IMR-90 (cell line): ENCODE results near the gene PRKD2. TPM values are rescaled to one million over a fixed set of nuclear protein-coding genes. Genes with fewer than 3 reads are reported as not detected.

ENCODE experiments used
- ATAC-seq: fragments of 200-7000 bp; cut with Tn5 transposase; 2 replicates; pipeline ENCODE4 v1.9.1; 2020; ENCODE audit warnings: low read depth, mild to moderate bottlenecking, moderate library complexity
- BruUV-seq: library from RNA; stranded (reverse); fragments of 400-500 nt; replicated peaks from 2 replicates; lab custom pipeline; 2021; lab: Mats Ljungman, UMichigan
- CTCF ChIA-PET: fragments of 300-600 bp; formaldehyde crosslinking; extraction: SDS; loops from one replicate; lab custom pipeline; 2021; ENCODE audit warnings: antibody characterized with exemption; lab: Yijun Ruan, JAX
- POLR2A ChIA-PET: fragments of 300-600 bp; sonication (Branson Sonifier 250); formaldehyde crosslinking; loops from one replicate; lab custom pipeline; 2022; ENCODE audit warnings: antibody characterized with exemption; ENCODE audit not compliant: unreplicated experiment; lab: Charles Lee
- DNase-seq: peaks from one replicate; pipeline ENCODE4 v3.0.0; 2013
- H2AFZ ChIP-seq: replicated peaks from 2 replicates; pipeline ENCODE3; 2013; ENCODE audit warnings: low read length, mild to moderate bottlenecking; ENCODE audit not compliant: poor library complexity
- H2AK5ac ChIP-seq: 2 replicates; pipeline ENCODE4 v1.6.1; 2013; ENCODE audit warnings: low read depth, low read length, inconsistent platforms
- H2AK9ac ChIP-seq: replicated peaks from 2 replicates; pipeline ENCODE3; 2013; ENCODE audit warnings: mild to moderate bottlenecking, low read depth, low read length, moderate library complexity; ENCODE audit not compliant: poor library complexity
- H2BK120ac ChIP-seq: 2 replicates; pipeline ENCODE4 v1.6.1; 2013; ENCODE audit warnings: low read depth, low read length, inconsistent platforms
- H2BK15ac ChIP-seq: 3 replicates; pipeline ENCODE4 v1.6.1; 2013; ENCODE audit warnings: low read depth, low read length, inconsistent platforms
- H2BK20ac ChIP-seq: 2 replicates; pipeline ENCODE4 v1.6.1; 2013; ENCODE audit warnings: low read depth, mild to moderate bottlenecking, inconsistent platforms, low read length, moderate library complexity
- H2BK5ac ChIP-seq: 2 replicates; pipeline ENCODE4 v1.6.1; 2013; ENCODE audit warnings: mild to moderate bottlenecking, low read depth, low read length, inconsistent platforms; ENCODE audit not compliant: poor library complexity, severe bottlenecking
- H3K14ac ChIP-seq: replicated peaks from 2 replicates; pipeline ENCODE4 v1.6.1; 2013; ENCODE audit warnings: low read depth, low read length, inconsistent platforms
- H3K18ac ChIP-seq: 2 replicates; pipeline ENCODE4 v1.6.1; 2013; ENCODE audit warnings: low read depth, low read length, control low read depth
- H3K23ac ChIP-seq: 2 replicates; pipeline ENCODE4 v1.6.1; 2013; ENCODE audit warnings: low read depth, low read length, inconsistent platforms
- H3K27ac ChIP-seq: 2 replicates; pipeline ENCODE4 v1.5.1; 2013; ENCODE audit warnings: mild to moderate bottlenecking, control low read depth, low read length; ENCODE audit not compliant: insufficient read depth
- H3K27me3 ChIP-seq: 2 replicates; pipeline ENCODE4 v1.6.1; 2013; ENCODE audit warnings: low read length; ENCODE audit not compliant: control insufficient read depth, insufficient read depth
- H3K36me3 ChIP-seq: 2 replicates; pipeline ENCODE4 v1.6.1; 2013; ENCODE audit warnings: low read length, mixed read lengths; ENCODE audit not compliant: control insufficient read depth, insufficient read depth
- H3K4ac ChIP-seq: 2 replicates; pipeline ENCODE4 v1.6.1; 2013; ENCODE audit warnings: low read depth, low read length, inconsistent platforms
- H3K4me1 ChIP-seq: 2 replicates; pipeline ENCODE4 v1.6.1; 2013; ENCODE audit warnings: low read length, mixed read lengths; ENCODE audit not compliant: control insufficient read depth, insufficient read depth
- H3K4me2 ChIP-seq: 2 replicates; pipeline ENCODE4 v1.6.1; 2013; ENCODE audit warnings: low read depth, mild to moderate bottlenecking, control low read depth, low read length, moderate library complexity
- H3K4me3 ChIP-seq: 2 replicates; pipeline ENCODE4 v1.5.1; 2013; ENCODE audit warnings: low read depth, mild to moderate bottlenecking, control low read depth, low read length, moderate library complexity; ENCODE audit not compliant: insufficient read depth
- H3K56ac ChIP-seq: 2 replicates; pipeline ENCODE4 v1.6.1; 2013; ENCODE audit warnings: low read length, inconsistent platforms; ENCODE audit not compliant: insufficient read depth; ENCODE audit errors: extremely low read depth
- H3K79me1 ChIP-seq, 2 experiments: 2 replicates each; pipeline ENCODE4 v1.6.1; 2013; ENCODE audit warnings: low read length in 2 of 2, inconsistent platforms in 1 of 2, low read depth in 1 of 2
- H3K9ac ChIP-seq: 2 replicates; pipeline ENCODE4 v1.6.1; 2013; ENCODE audit warnings: low read depth, low read length, control low read depth
- H3K9me1 ChIP-seq: 2 replicates; pipeline ENCODE4 v1.6.1; 2013; ENCODE audit warnings: low read length, inconsistent platforms; ENCODE audit not compliant: insufficient read depth
- H3K9me3 ChIP-seq: 2 replicates; pipeline ENCODE4 v1.6.1; 2013; ENCODE audit warnings: low read length; ENCODE audit not compliant: control insufficient read depth, insufficient read depth
- H4K20me1 ChIP-seq: 2 replicates; pipeline ENCODE4 v1.6.1; 2013; ENCODE audit warnings: low read length, inconsistent platforms; ENCODE audit not compliant: insufficient read depth
- H4K5ac ChIP-seq: 2 replicates; pipeline ENCODE4 v1.6.1; 2013; ENCODE audit warnings: mild to moderate bottlenecking, low read depth, low read length, control low read depth
- H4K8ac ChIP-seq, 2 experiments: 2 replicates each; pipeline ENCODE4 v1.6.1; 2013; ENCODE audit warnings: low read depth in 2 of 2, low read length in 2 of 2, control low read depth in 1 of 2, inconsistent platforms in 1 of 2
- H4K91ac ChIP-seq: 2 replicates; pipeline ENCODE4 v1.6.1; 2013; ENCODE audit warnings: low read depth, low read length, inconsistent platforms; ENCODE audit not compliant: insufficient read depth
- BHLHE40 ChIP-seq: fragments of 150-350 bp; IDR thresholded peaks from 2 replicates; pipeline ENCODE4 v1.6.1; 2016; ENCODE audit warnings: mild to moderate bottlenecking, low read depth, low read length
- CEBPB ChIP-seq: IDR thresholded peaks from 2 replicates; pipeline ENCODE4 v1.6.1; 2012; ENCODE audit warnings: low read depth, low read length, improper control_type of control experiment
- CHD1 ChIP-seq: IDR thresholded peaks from 2 replicates; pipeline ENCODE4 v1.6.1; 2012; ENCODE audit warnings: low read depth, low read length, improper control_type of control experiment
- CTCF ChIP-seq: conservative IDR thresholded peaks from 2 replicates; pipeline ENCODE4 v1.5.1; 2012; ENCODE audit warnings: mild to moderate bottlenecking, low read depth, low read length, improper control_type of control experiment
- FOS ChIP-seq: fragments of 150-350 bp; IDR thresholded peaks from 2 replicates; pipeline ENCODE4 v1.6.1; 2016; ENCODE audit warnings: low read depth, low read length
- MAZ ChIP-seq: IDR thresholded peaks from 2 replicates; pipeline ENCODE4 v1.6.1; 2012; ENCODE audit warnings: low read depth, mild to moderate bottlenecking, low read length, improper control_type of control experiment, moderate library complexity, borderline replicate concordance
- MXI1 ChIP-seq: IDR thresholded peaks from 2 replicates; pipeline ENCODE4 v1.6.1; 2012; ENCODE audit warnings: low read depth, mild to moderate bottlenecking, low read length, moderate library complexity, borderline replicate concordance
- NFE2L2 ChIP-seq: fragments of 150-350 bp; IDR thresholded peaks from 2 replicates; pipeline ENCODE4 v1.6.1; 2016; ENCODE audit warnings: low read depth, mild to moderate bottlenecking, low read length
- POLR2A ChIP-seq: IDR thresholded peaks from 2 replicates; pipeline ENCODE4 v1.6.1; 2012; ENCODE audit warnings: mild to moderate bottlenecking, low read depth, low read length
- RAD21 ChIP-seq: IDR thresholded peaks from 2 replicates; pipeline ENCODE4 v1.6.1; 2012; ENCODE audit warnings: low read length, improper control_type of control experiment
- RCOR1 ChIP-seq: IDR thresholded peaks from 2 replicates; pipeline ENCODE4 v1.6.1; 2012; ENCODE audit warnings: mild to moderate bottlenecking, low read length, improper control_type of control experiment; ENCODE audit not compliant: insufficient replicate concordance
- RFX5 ChIP-seq: IDR thresholded peaks from 2 replicates; pipeline ENCODE4 v1.8.0; 2012; ENCODE audit warnings: low read depth, mild to moderate bottlenecking, low read length, moderate library complexity
- SMC3 ChIP-seq: fragments of 150-350 bp; IDR thresholded peaks from 2 replicates; pipeline ENCODE4 v1.6.1; 2016; ENCODE audit warnings: low read depth, mild to moderate bottlenecking, antibody characterized with exemption, low read length, moderate library complexity
- USF2 ChIP-seq: fragments of 150-350 bp; IDR thresholded peaks from 2 replicates; pipeline ENCODE4 v1.6.1; 2017; ENCODE audit warnings: mild to moderate bottlenecking, antibody characterized with exemption, low read length, low read depth
- WGBS, 2 experiments: methylation state at CpG; one replicate each; pipeline versions ENCODE4 v1.1.5 to v1.1.7; 2013; ENCODE audit warnings: missing lambda C conversion rate in 2 of 2; ENCODE audit not compliant: insufficient read length in 1 of 2; ENCODE audit errors: extremely low coverage in 2 of 2; 5-methylcytosine and 5-hydroxymethylcytosine counted together
- dilution Hi-C: fragments of 300-500 bp; cut with HindIII; formaldehyde crosslinking; loops from one replicate; pipeline ENCODE4 v1.14.3; 2018; ENCODE audit warnings: low sequenced_read_pairs; ENCODE audit not compliant: unreplicated experiment
- in situ Hi-C: fragments of 300-500 bp; cut with MboI; formaldehyde crosslinking; loops from 3 replicates; pipeline ENCODE4 v1.14.3; 2019; ENCODE audit warnings: low sequenced_read_pairs, inconsistent platforms, mixed read lengths
- intact Hi-C: fragments of 100-400 bp; cut with micrococcal nuclease; formaldehyde crosslinking; loops from 2 replicates; pipeline ENCODE4 v1.10.0; 2022
- polyA plus RNA-seq, 3 experiments: library from polyadenylated mRNA; depleted of rRNA; stranded (reverse); fragments of >200 nt; gene quantifications; 2 replicates each; pipeline ENCODE4 v1.2.3, GENCODE V29; 2012; ENCODE audit warnings: low replicate concordance in 1 of 3
- total RNA-seq: library from RNA; depleted of rRNA; stranded (reverse); fragments of >200 nt; gene quantifications from 2 replicates; pipeline ENCODE4 v1.2.3, GENCODE V29; 2012
- TF ChIP-seq, protein P1 (sequence below): fragments of 150-350 bp; IDR thresholded peaks from 2 replicates; pipeline ENCODE4 v1.6.1; 2016; ENCODE audit warnings: low read depth, mild to moderate bottlenecking, low read length, moderate library complexity, borderline replicate concordance

The PRKD2 gene
- total and polyA plus RNA-seq, 2 of the 4 experiments (the other 2 are of a cell fraction), result 9.9 to 19.6 TPM

DNA sequence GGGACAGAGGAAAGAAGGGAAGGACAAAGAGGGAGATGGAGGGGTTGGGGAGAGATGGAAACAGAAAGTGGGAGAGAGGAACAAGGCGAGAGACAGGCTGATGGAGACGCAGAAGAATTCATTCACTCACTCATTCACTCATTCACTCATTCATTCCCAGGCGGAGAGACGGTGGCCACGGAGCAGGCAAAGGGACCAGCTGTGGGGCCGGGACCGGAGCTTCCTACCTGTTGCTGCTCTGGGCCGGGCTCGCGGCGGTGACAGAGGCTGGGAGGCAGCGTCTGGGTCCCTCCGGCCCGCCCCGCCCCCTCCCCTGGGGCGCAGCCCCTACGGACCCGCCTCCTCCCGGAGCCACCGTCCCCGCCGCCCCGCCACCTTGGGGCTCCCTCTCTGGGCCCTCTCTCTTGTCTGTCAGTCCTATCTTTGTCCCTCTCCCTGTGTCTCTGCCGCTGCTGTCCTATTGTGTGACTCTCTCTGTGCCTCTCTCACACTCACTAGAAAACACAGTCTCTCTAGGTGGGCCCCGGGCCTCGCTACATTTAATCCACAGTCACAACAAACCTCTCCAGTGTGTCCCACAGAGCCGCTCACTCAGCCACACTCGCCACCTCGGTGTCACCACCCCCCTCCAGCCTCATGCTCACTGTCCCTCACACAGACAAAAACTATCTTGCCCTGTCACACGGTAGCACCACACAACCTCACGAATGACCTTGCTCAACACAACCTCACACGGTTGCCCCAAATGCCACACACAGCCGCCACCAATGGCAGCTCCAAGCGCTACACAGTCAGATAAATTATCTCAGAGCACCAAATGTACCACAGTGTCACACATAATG, 80.8 kb downstream of the PRKD2 start, which contains the start of gene GNG8:
Gene GNG8 (minus strand): TSS at position 283 of the 842 bp plus-strand sequence. CDS start 1,520 bp downstream, outside the sequence.
- H3K14ac ChIP-seq, result no peak within 1 kb of the TSS
- no peaks in the 10 kb centered on the region for H3K79me1 ChIP-seq
- H3K23ac ChIP-seq, result no peak within 1 kb of the TSS
- in situ Hi-C loops (no loop called here), intact Hi-C loops (no loop called here), dilution Hi-C loops (no loop called here)
- H3K27ac ChIP-seq, result no peak within 1 kb of the TSS
- no peaks in the 10 kb centered on the region for H3K9me3 ChIP-seq
- H3K27me3 ChIP-seq, result no peaks in the 10 kb centered on the region; the same call in 1 of the 2 replicates
- H2BK120ac ChIP-seq, result no peak within 1 kb of the TSS
- DNase-seq (no peak), ATAC-seq (no peak)
- 46% methylated on average over 6 of the region's 34 CpGs; no CpG with 5 or more reads in 1 of the 2 experiments for WGBS, 2 experiments
- no peak within 1 kb of the TSS for H2BK15ac ChIP-seq
- no peak within 1 kb of the TSS for H2BK20ac ChIP-seq
- H2AK9ac ChIP-seq, result peak within 1 kb of the TSS; percentile 72
- no peak within 1 kb of the TSS for H3K4me3 ChIP-seq
- peaks cover 4% of the 10 kb centered on the region; the same call in 1 of the 2 replicates for H4K20me1 ChIP-seq
- no peaks in the 10 kb centered on the region for H3K36me3 ChIP-seq
- H3K9me1 ChIP-seq, result no peaks in the 10 kb centered on the region
- no peak within 1 kb of the TSS for H3K4me2 ChIP-seq
- no peak within 1 kb of the TSS for H2AFZ ChIP-seq
- no peak within 1 kb of the TSS for H3K4ac ChIP-seq
- no peak within 1 kb of the TSS for H3K9ac ChIP-seq
- no peak within 1 kb of the TSS for H3K18ac ChIP-seq
- no peak within 1 kb of the TSS for H4K91ac ChIP-seq
- no peak within 1 kb of the TSS for H4K8ac ChIP-seq
- BruUV-seq, result no TSS peak
- H2AK5ac ChIP-seq, result 0 out of 2 replicates have a peak within 1 kb of the TSS, but pooled peaks have one; percentile 25
- H4K5ac ChIP-seq, result no peak within 1 kb of the TSS
- no peak within 1 kb of the TSS for H3K56ac ChIP-seq
- no peak within 1 kb of the TSS for H2BK5ac ChIP-seq
- H3K4me1 ChIP-seq, result peaks cover 10% of the 10 kb centered on the region
- CTCF ChIA-PET, result no interaction called here
- POLR2A ChIA-PET, result no interaction called here
- TF ChIP-seq CEBPB, result no peak
- TF ChIP-seq MXI1, result no peak
- TF ChIP-seq SMC3, result no peak
- no peak for TF ChIP-seq RAD21
- TF ChIP-seq MAZ, result no peak
- TF ChIP-seq RCOR1, result no peak
- TF ChIP-seq FOS, result no peak
- TF ChIP-seq RFX5, result no peak
- TF ChIP-seq CTCF, result no peak
- no peak for TF ChIP-seq BHLHE40
- TF ChIP-seq CHD1, result no peak
- TF ChIP-seq POLR2A, result no peak
- no peak for TF ChIP-seq NFE2L2
- no peak for TF ChIP-seq USF2
- TF ChIP-seq, protein P1, sequence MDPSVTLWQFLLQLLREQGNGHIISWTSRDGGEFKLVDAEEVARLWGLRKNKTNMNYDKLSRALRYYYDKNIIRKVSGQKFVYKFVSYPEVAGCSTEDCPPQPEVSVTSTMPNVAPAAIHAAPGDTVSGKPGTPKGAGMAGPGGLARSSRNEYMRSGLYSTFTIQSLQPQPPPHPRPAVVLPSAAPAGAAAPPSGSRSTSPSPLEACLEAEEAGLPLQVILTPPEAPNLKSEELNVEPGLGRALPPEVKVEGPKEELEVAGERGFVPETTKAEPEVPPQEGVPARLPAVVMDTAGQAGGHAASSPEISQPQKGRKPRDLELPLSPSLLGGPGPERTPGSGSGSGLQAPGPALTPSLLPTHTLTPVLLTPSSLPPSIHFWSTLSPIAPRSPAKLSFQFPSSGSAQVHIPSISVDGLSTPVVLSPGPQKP, result no peak
